CD4-positive, alpha-beta T cell treated with Interleukin-6 at 100 ng/mL for 8 hours (primary cell): ENCODE results near the gene SLC51A.
"Not testable (repeated sequence)": the region's sequence is repeated elsewhere in the genome, so short reads cannot be mapped to it uniquely, and the experiment has no call there.

Source experiments
- DNase-seq: peaks from one replicate; pipeline ENCODE4 v3.0.0-alpha.2; 2020; ENCODE audit warnings: mixed read lengths, low spot score

Gene SLC51A

DNA sequence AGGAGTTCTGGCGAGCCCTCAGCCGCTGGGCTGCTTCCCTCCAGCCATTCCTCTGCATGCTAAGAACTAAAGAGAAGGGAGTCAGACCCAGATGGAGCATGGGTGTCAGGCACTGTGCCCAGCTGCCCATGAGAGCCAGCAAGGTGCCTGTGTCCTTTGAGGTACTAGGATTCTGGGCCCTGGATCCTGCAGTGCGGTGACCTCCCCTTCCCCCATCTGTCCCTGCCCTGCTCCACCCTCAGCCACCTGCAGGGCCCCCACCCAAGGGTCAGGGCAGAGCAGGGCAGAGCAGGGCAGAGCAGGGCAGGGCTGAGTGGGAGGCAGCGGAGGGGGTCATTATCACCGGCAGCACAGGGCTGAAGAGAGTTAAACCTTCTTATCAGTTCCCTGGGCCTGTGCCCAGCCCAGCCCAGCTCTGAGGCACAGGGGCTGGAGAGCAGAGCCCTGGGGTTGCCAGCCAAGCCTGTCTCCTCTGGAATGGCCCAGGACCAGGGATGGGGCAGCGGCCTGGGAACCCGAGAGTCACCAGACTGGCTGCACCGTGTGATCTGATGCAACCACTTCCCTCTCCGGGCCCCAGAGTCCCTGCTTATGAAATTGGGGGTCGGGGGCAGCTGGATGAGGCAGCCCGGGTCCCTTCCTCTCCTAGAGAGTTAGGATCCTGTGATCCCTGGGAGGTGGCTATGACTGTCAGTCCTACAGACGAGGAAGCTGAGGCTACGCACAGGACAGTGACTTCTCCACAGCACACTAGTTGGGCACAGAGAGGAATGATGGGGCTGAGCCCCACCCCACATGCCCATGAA, 22.4 kb upstream of the SLC51A start:
- DNase-seq, result no peak

DNA sequence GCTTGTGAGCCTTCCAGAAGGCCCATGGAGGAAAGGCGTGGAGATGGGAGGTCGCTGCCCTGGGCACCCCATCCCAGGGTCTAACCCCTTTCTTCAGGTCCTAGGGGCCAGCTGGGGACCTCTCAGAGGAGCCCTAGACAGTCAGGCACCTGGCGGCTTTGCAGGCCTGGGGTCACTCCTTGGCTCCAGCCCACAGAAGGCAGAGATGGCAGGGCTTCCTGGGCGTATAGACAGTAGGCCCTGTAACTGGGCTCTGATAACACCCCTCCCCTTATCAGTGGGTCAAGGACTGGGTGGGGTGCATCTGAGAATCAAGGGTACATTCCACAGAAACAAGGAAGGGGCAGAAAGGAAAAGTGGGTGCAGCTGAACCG, 21.8 kb upstream of the SLC51A start:
- no peak for DNase-seq

DNA sequence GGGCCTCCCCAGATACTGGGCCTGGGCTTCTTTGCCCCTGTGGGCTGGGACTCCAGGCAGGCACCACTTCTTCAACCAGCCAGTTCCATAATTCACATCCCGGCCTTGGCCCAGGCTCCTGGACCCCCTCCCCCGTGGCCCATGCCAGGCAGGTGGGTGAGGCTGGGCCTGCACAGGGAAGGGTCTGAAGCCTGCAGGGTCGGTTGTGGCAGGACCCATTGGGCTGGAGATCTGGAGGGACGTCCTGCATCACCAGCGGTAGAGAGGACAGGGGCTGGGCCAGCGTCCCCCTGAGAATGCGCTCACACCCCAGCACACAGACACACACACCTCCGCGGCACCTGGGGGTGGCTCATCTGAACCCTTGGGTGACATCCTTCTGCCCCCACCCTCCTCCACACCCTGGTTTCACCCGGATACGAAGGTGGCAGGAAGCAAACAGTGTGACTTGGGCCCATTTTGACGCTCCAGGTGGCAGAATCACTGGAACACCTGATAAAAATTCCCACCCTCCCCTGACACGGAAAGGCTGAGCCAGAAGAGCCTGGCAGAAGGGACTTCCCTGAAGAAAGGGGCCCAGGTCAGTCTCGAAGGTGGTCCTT, 20.6 kb upstream of the SLC51A start:
- no peak for DNase-seq

DNA sequence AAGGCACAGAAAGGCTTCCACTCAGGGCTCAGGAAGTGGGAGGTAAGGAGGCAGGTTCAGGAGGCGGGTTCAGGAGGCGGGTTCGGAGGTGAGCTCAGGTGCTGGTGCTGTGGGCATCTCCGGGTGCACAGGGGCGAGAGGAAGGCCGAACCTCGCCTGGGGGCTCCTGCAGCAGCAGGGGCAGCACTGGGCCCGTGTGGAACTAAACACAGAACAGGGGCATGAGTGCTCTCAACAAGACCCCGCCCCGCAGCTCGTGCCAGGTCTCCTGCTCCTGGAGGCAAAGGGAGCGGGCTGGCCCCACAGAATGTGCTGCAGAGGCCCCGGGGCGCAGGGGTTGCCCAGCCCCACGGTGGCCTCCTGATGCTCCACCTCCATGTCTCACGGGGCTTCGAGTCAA, 18.8 kb upstream of the SLC51A start:
- DNase-seq, result no peak

DNA sequence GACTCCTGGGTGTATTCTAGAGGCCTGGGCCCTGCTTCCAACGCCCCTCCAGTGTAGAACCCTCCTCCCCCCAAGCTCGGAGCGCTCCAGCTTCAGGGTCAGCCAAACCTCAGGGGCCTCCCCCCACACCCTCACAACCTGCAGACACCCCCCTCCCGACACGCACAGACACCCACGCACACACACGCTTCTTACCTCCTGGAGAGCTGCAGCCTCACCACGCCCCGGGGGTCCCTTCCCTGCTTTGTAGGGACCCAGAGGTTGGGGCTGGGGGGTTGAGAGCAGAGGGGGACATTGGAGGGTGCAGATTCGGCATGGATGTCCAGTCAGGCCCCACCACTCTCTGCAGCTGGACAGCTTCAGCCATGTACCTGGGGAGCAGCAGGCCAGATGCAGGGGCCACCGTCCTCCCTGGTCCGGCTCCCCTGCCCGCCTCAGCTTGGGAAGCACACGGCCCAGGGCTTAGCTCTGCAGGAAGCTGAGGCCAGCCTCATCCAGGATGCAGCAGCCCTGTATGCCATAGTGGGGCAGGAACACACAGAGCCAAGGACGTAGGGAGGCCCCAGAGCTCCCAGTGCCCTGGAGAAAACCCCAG, 18.2 kb upstream of the SLC51A start:
- DNase-seq, result no peak

DNA sequence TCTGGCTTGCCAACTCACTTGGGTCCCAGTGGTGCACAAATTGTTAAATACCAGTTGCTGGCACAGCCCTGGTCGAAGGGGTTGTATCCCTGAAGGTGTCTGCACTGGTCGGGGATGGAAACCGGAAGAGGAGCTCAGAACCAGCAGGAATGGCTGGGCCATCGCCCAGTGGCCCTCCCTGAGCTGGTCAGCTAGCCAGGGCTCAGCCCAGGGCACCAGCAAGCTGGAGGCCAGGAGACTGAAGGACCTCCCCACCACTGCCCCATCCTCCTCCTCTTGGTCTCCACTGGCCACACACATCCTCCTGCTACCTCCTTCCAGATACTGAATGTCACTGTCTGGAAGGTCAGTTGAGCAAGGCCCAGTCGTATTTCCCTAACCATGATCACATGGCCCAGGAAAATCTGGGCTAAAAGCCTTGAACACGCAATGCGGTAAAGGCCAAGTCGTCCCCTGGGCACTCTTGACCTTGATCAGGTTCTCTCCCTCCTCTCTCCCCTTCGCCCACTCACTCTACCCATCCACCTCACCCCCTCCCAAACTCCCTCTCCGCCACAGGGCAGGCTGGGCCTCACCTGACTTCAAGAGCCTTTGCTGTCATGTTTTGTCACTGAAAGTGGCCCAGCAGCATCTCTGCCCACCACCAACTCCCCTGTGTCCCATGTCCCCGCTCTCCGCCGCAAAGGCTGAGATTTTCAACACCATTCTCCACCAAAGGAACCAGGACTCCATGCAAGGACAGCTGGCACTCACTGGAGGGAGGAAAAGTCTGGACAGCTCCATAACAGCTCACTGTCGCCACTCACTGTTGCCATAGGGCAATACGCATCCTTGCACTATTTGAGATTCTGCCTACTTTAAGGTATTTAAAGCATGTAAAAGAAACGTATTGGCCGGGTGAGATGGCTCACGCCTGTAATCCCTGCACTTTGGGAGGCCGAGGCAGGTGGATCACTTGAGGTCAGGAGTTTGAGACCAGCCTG, 17.3 kb upstream of the SLC51A start:
- DNase-seq, result no peak

DNA sequence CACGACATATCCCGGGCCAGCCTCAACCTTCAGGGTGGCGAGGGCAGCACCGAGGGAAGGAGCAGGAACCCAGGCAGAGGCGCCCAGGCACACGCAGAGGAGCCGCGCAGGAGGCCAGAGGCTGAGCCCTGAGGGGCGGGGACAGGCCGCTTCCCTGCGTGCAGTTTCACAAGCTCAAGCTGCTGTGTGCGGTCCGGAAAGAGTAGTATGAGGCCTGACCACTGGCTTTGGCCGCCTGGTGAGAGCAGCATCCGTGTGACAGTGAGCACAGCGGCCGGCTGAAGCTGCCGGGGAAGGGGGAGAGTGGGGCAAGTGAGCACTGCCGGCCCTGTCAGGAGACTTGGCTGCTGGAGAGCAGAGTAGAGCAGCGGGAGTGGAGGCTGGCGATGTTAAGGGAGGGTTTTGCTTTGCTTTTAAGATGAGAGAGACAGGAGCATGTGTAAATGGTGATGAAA, 13.8 kb upstream of the SLC51A start:
- DNase-seq, result no peak

DNA sequence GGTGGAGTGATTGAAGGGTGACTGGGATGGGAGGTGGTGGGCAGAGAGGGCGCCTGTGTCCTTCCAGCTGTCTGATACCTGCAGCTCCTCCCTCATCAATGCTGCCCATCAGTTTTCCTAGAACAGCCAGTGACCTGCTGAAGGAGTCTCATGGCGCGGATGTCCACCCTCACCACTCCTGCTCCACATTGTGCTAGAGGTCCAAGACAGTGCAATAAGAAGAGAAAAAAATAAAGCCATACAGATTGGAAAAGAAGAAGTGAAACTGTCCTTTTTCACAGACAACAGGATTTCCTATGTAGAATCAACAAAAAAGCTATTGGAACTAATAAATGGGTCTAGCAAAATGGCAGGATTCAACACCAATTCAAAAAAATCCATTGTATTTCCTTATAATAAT, 12.5 kb upstream of the SLC51A start:
- DNase-seq, result no peak

DNA sequence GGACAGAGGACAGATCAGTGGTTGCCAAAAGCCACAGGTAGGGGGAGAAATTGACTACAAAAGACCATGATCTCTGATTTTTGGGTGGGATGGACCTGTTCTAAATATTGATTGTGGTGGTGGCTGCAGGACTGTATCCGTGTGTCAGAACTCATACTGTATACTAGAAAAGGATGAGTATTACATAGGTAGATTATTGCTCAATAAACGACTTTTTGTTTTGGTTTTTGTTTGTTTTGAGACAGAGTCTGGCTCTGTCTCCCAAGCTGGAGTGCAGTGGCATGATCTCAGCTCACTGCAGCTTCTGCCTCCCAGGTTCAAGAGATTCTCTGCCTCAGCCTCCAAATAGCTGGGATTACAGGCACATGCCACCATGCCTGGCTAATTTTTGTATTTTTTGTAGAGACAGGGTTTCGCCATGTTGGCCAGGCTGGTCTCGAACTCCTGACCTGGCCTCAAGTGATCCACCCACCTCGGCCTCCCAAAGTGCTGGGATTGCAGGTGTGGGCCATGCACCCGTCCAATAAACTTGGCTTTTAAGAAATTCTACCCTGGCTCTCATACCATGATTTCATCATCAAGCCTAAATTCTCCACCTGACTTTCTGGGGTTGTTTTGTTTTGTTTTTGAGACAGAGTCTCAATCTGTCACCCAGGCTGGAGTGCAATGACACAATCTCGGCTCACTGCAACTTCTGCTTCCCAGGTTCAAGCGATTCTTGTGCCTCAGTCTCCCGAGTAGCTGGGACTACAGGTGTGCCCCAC, 10.7 kb upstream of the SLC51A start:
- DNase-seq, result not testable (repeated sequence)

DNA sequence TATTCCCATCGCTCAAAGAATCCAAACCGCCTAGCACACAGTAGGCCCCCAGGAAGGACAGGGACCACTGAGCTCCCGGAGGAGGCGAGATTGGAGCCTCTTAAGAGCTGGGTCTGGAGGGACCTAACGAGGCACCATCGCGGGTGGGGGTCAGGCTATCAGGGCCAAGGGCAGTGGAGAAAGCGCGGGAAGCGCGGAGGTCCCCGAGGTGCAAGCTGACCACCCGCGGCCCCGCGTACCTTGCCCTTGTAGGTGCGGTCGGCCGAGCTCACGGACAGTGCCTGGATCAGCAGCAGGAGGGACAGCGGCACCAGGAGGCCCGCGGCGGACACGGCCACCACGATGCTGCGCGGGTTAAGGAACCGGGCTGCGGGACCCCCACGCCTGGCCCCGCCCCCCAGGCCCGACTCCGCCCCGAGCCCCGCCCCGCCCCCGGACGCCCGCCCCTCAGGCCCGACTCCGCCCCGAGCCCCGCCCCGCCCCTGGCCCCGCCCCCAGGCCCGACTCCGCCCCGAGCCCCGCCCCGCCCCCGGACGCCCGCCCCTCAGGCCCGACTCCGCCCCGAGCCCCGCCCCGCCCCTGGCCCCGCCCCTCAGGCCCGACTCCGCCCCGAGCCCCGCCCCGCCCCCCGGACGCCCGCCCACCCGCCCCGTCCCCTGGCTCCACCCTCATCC, 9.0 kb upstream of the SLC51A start:
- DNase-seq, result peak; percentile 24

DNA sequence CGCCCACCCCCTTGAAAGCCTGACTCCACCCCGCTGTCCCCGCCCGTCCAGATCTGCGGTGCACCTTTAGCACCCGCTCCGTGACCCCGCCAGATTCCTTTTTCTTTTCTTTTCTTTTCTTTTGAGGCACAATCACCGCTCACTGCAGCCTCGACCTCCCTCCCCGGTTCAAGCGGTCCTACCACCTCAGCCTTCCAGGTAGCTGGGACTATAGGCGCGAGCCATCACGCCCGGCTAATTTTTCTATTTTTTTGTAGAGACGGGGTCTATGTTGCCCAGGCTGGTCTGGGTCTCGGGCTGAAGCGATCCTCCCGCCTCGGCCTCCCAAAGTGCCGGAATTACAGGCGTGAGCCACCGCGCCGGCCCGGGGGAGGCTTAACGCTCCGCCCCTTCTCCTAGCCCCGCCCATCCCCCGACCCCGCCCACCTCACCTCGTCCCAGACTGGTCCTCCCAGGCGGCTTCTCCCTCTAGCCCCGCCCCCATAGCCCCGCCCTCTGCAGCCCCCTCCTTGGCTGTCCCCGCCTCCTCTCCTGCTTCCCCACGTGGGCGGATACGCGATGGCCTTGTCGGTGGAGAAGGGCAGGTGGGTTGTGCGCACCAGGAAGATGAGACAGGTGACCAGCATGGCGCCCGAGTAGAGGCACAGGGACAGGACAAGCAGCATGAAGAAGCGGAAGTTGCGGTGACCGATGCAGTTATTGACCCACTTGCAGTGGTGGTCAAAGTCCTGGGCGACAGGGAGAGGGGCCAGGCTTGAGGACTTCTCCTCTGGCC, 8.3 kb upstream of the SLC51A start:
- DNase-seq, result peak; percentile 66

DNA sequence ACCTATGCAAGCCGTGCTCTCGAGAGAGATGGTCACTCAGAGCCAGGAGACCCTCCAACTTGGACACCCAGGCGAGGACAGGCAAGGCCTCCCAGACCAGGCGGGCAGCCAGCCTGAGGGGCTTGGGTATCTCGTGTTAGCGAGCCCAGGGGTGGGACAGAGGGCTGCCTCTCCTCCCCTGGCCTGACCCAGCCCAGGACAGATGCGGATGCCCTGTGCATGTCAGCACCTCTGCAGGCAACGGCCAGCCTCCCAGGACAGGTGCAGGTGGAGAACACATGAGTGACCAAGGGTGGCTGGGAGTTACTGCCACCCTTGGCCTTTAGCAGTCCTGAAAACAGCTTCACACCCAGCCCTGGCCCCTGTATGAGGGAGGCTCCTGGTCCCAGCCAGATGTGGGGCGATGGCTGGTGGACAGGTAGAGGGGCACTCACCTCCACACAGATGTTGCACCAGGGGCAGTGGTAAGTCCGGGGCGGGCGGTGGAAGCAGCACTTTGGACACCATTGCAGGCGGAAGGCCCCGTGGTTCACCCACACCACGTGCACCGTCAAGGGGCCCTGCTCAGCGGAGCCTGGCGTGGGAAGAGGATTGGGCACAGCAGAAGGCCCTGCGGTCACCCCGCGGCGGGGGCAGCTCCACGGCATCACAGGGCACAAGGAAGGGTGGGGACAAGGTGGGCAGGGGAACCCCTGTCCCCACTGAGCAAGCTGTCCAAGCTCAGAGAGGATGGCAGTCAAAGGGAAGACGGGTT, 7.2 kb upstream of the SLC51A start:
- no peak for DNase-seq

DNA sequence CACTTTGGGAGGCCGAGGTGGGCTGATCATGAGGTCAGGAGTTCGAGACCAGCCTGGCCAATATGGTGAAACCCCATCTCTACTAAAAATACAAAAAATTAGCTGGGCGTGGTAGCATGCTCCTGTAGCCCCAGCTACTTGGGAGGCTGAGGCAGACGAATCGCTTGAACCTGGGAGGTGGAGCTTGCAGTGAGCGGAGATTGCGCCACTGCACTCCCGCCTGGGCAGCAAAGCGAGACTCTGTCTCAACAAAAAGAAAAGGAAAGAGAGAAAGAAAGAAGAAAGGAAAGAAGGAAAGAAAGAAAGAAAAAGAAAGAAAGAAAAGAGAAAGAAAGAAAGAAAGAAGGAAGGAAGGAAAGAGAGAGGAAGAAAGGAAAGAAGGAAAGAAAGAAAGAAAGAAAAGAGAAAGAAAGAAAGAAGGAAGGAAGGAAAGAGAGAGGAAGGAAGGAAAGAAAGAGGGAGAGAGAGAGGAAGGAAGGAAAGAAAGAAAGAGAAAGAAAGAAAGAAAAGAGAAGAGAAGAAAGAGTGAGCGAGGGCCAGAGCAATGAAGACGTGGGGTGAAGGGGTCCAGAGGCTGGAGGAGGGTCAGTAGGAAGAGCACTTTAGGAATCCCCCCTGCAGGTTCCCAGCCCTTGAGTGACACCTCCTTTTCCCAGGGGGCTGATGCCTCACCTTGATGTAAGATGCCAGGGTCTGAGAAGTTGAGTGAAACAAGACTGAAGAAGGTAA, 6.2 kb upstream of the SLC51A start:
- not testable (repeated sequence) for DNase-seq

DNA sequence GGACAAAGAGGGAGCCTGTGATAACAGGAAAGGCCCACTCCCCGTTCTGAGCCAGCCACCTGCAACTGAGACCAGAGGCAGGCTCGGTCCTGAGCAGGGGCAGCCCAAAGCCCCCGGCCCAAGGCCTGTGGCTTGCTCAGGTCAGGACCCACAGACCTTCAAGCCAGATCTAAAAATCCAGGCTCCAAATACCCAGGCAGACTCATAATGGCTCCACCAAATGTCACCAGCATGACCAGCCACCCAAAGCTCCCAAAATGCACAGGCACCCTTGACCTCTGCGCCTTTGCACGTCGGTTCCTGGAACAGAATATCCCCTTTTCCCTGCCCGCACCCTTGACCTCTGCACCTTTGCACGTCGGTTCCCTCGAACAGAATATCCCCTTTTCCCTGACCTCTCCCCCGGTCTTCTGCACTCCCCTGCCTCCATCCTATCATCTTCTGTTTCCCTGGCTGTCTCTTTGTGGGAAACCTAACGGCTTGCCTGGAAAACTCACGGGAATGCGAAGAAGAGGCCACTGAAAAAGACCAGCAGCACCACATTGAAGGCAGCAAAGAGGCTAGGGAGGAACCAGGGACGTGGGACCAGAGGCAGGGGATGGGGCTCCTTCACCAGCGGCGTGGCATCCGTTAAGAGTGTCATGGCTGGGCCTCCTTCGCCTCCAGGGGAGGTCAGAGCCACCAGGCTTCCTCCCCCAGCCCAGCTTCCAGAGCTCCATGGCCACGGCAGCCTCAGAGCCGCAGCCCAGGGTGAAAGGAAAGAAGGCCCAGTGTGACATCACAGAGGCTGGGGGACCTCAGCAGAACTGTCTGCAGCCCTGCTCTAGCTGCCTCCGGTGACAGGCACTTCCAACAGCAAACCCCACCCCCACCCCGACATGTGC, 5.4 kb upstream of the SLC51A start, which contains the start of gene ZDHHC19:
Gene ZDHHC19 (minus strand): TSS at position 728 of the 884 bp plus-strand sequence. CDS start 85 bp downstream, at position 643.
- no peak for DNase-seq

DNA sequence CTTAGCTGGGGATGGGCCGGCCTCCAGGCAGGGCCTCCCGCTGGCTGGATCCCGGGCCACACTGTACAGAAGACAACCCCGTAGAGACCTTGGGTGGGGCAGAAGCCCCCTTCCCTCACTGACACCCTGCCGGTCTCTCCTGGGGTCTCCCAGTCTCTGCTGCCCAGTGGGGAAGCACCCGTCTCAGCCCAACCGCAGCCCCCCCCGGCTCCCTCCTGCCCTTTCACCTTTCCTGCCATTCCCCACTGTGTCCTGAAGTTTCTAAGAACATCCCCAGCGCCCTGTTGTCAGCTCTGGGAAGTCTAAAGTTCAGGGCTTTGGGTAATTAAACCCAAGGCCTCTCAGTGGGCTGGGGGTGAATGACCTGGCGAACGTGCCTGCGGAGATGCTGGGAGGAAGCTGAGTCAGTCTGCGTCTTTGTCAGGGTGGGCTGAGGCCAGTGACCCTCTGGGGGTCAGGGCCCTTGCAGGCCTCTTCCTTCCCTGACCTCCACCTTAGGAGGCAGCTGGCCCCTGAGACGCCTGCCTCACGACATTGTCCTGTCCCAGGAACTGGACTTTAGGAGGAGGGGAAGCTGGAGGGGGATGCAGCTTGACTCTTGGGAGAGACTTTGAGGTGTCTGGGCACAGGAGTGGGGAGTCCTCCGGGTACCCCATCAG, 1.4 kb upstream of the SLC51A start:
- DNase-seq, result no peak

DNA sequence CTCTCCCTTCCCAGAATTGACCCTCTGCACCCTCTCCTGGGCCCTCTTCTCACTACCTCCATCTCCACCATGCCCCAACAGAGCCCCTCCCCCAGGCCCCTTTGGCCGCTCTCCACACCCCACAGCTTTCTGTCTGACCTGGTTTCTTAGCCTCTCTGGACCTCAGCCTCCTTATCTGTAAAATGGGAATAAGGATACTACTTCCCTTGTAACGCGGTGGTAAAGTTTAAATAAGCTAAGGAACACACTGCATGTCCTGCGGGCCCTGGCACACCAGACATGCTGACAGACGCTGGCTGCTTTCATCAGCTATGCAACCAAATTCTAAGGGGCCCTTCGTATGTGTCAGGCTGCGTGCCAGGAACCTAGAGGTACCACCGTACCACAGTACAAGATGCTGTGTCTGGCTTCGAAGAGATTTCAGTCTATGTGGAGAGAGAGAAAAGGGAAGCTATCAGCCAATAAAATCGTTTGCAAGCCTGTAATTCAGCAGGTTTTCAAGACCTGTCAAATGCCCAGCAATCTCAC, 777 bp upstream of the SLC51A start:
- no peak for DNase-seq
